PC-9 (cell line): ENCODE measurements around the gene THSD7B.

Experiments
- CTCF ChIP-seq: fragments of 200-600 bp; sonication (generic); conservative IDR thresholded peaks from 2 replicates; pipeline ENCODE4 v1.6.1; 2017; ENCODE audit warnings: mixed run types, antibody characterized with exemption, mild to moderate bottlenecking, moderate library complexity
- EZH2 ChIP-seq: fragments of 200-600 bp; sonication (generic); IDR thresholded peaks from 2 replicates; pipeline ENCODE4 v1.8.0; 2017; ENCODE audit warnings: antibody characterized with exemption, low read depth

- TF ChIP-seq CTCF (no peak), EZH2 (no peak)
Observed at GRCh38 chr2:136909777-136910176, 144.4 kb downstream of the THSD7B start.
